HepG2 (cell line): ENCODE data around the gene IRS1. TPM values are rescaled to one million over a fixed set of nuclear protein-coding genes. Genes with fewer than 3 reads are reported as not detected.

Experiments
- ATAC-seq: fragments of 200-7000 bp; cut with Tn5 transposase; 3 replicates; pipeline ENCODE4 v1.9.1; 2020; ENCODE audit warnings: mild to moderate bottlenecking, moderate library complexity
- BruUV-seq: library from RNA; stranded (reverse); fragments of 400-500 nt; replicated peaks from 2 replicates; lab custom pipeline; 2021; lab: Mats Ljungman, UMichigan
- CTCF ChIA-PET: fragments of 300-600 bp; formaldehyde crosslinking; extraction: SDS; loops from one replicate; lab custom pipeline; 2021; ENCODE audit warnings: low total read pairs, inconsistent platforms, low intra/inter-chr PET ratio; lab: Yijun Ruan, JAX
- POLR2A ChIA-PET: fragments of 350-600 bp; sonication (Branson Sonifier 250); formaldehyde crosslinking; loops from one replicate; lab custom pipeline; 2020; ENCODE audit warnings: antibody characterized with exemption, inconsistent platforms; lab: Yijun Ruan, JAX
- DNase-seq: peaks from one replicate; pipeline ENCODE4 v3.0.0-alpha.2; 2015; ENCODE audit warnings: low spot score
- FAIRE-seq: peaks from 3 replicates; lab custom pipeline; 2011; peaks lifted over from hg19 to GRCh38; lab: Jason Lieb, UNC
- H2AFZ ChIP-seq: one replicate; pipeline ENCODE4 v1.6.1; 2011; ENCODE audit warnings: low read length, inconsistent platforms
- H3K27ac ChIP-seq: fragments of 300-600 bp; 3 replicates; pipeline ENCODE4 v1.8.0; 2011; ENCODE audit warnings: mixed run types, mild to moderate bottlenecking, mixed read lengths, low read length, inconsistent platforms; ENCODE audit not compliant: insufficient read depth; ENCODE audit errors: extremely low read length
- H3K27me3 ChIP-seq, 2 experiments: fragments of 200-600 bp in 1 of 2; 2 replicates in 1 of 2; 3 replicates in 1 of 2; pipeline versions ENCODE4 v1.6.0 to v1.8.0; 2011; ENCODE audit warnings: low read length in 2 of 2, mild to moderate bottlenecking in 2 of 2, moderate library complexity in 2 of 2, inconsistent platforms in 1 of 2; ENCODE audit not compliant: insufficient read depth in 2 of 2, control insufficient read depth in 1 of 2
- H3K36me3 ChIP-seq, 2 experiments: fragments of 200-600 bp in 1 of 2; replicated peaks in 1 of 2; 2 replicates in 1 of 2; 3 replicates in 1 of 2; pipeline versions ENCODE4 v1.5.1 to v1.8.0; 2011; ENCODE audit warnings: low read length in 2 of 2, inconsistent platforms in 1 of 2; ENCODE audit not compliant: insufficient read depth in 2 of 2, control insufficient read depth in 1 of 2
- H3K4me1 ChIP-seq: 2 replicates; pipeline ENCODE4 v1.5.1; 2012; ENCODE audit warnings: low read length, inconsistent platforms; ENCODE audit not compliant: insufficient read depth
- H3K4me2 ChIP-seq: 2 replicates; pipeline ENCODE4 v1.6.0; 2011; ENCODE audit warnings: low read depth, low read length, inconsistent platforms
- H3K4me3 ChIP-seq, 3 experiments: fragments of 200-600 bp in 1 of 3; sonication (generic), shearing (Covaris generic) in 1 of 3; replicated peaks in 1 of 3; 2 replicates each; pipeline ENCODE4 v1.5.1; 2011 to 2016; ENCODE audit warnings: low read length in 3 of 3, inconsistent platforms in 2 of 3, low read depth in 2 of 3, mild to moderate bottlenecking in 2 of 3, control low read depth in 1 of 3, mixed read lengths in 1 of 3; ENCODE audit not compliant: insufficient read depth in 1 of 3
- H3K79me2 ChIP-seq: one replicate; pipeline ENCODE4 v1.6.1; 2011; ENCODE audit warnings: low read length, inconsistent platforms; ENCODE audit not compliant: insufficient read depth
- H3K9ac ChIP-seq: 2 replicates; pipeline ENCODE4 v1.6.0; 2011; ENCODE audit warnings: mild to moderate bottlenecking, low read depth, low read length, inconsistent platforms; ENCODE audit not compliant: insufficient read depth
- H3K9me3 ChIP-seq: 2 replicates; pipeline ENCODE4 v1.5.1; 2012; ENCODE audit warnings: mild to moderate bottlenecking, low read length
- H4K20me1 ChIP-seq: 2 replicates; pipeline ENCODE4 v1.6.0; 2011; ENCODE audit warnings: inconsistent platforms, mild to moderate bottlenecking, low read length, moderate library complexity; ENCODE audit not compliant: insufficient read depth
- DBP ChIP-seq: sonication (generic); formaldehyde crosslinking; IDR thresholded peaks from 2 replicates; pipeline ENCODE4 v1.4.0; 2020; ENCODE audit warnings: missing genetic modification reagents; ENCODE audit errors: not compliant biosample characterization
- PATZ1 ChIP-seq: sonication (generic); formaldehyde crosslinking; IDR thresholded peaks from 2 replicates; pipeline ENCODE4 v1.4.0; 2020; ENCODE audit warnings: missing genetic modification reagents
- UBTF ChIP-seq: sonication (generic); formaldehyde crosslinking; IDR thresholded peaks from 2 replicates; pipeline ENCODE4 v1.4.0; 2020; ENCODE audit warnings: mild to moderate bottlenecking, missing genetic modification reagents
- ZBTB39 ChIP-seq: sonication (generic); formaldehyde crosslinking; IDR thresholded peaks from 2 replicates; pipeline ENCODE4 v1.5.0; 2020; ENCODE audit warnings: missing genetic modification reagents
- ZKSCAN5 ChIP-seq: sonication (generic); formaldehyde crosslinking; IDR thresholded peaks from 2 replicates; pipeline ENCODE4 v1.5.1; 2020; ENCODE audit warnings: mild to moderate bottlenecking, missing genetic modification reagents
- ZNF547 ChIP-seq: sonication (generic); formaldehyde crosslinking; IDR thresholded peaks from 2 replicates; pipeline ENCODE4 v1.5.1; 2020; ENCODE audit warnings: mild to moderate bottlenecking, missing genetic modification reagents
- ZNF609 ChIP-seq: sonication (generic); formaldehyde crosslinking; IDR thresholded peaks from 2 replicates; pipeline ENCODE4 v1.4.0; 2020; ENCODE audit warnings: mild to moderate bottlenecking, missing genetic modification reagents, borderline replicate concordance
- ZNF678 ChIP-seq: sonication (generic); formaldehyde crosslinking; IDR thresholded peaks from 2 replicates; pipeline ENCODE4 v1.4.0; 2020; ENCODE audit warnings: mild to moderate bottlenecking, missing genetic modification reagents
- in situ Hi-C: cut with HindIII; loops from 2 replicates; pipeline ENCODE4 v1.10.0; 2017; ENCODE audit warnings: low pct_unique_long_range_greater_than_20kb; ENCODE audit not compliant: extremely low pct_ligation_motif_present
- intact Hi-C: fragments of 100-400 bp; cut with micrococcal nuclease; formaldehyde crosslinking; loops from one replicate; pipeline ENCODE4 v1.10.0; 2022; ENCODE audit not compliant: unreplicated experiment
- polyA plus RNA-seq, 8 experiments: library from polyadenylated mRNA; depleted of rRNA in 3 of 8; stranded (reverse) in 7 of 8; unstranded in 1 of 8; fragments of >200 nt; fragmentation: Illumina TruSeq in 4 of 8; extraction: Trizol in 4 of 8; gene quantifications; 2 replicates each; pipeline versions ENCODE4 v1.2.1 to v1.2.3, GENCODE V29; 2011 to 2016; ENCODE audit warnings: low read depth in 4 of 8, missing spikeins in 1 of 8, mixed read lengths in 1 of 8; ENCODE audit not compliant: insufficient read depth in 1 of 8
- total RNA-seq, 5 experiments: library from RNA; depleted of rRNA; stranded (reverse); fragments of >200 nt; fragmentation: Illumina TruSeq; extraction: Trizol; gene quantifications; 2 replicates each; pipeline ENCODE4 v1.2.3, GENCODE V29; 2016; ENCODE audit warnings: low read depth in 1 of 5

The IRS1 gene
- total and polyA plus RNA-seq, 2 of the 13 experiments (the other 11 are each of a cell fraction or from before 2014, with no cell fraction given) = 8.7 to 9.0 TPM

- no peak for TF ChIP-seq DBP (CRISPR knock-in tag)
- TF ChIP-seq ZNF609 (CRISPR knock-in tag) = no peak
- TF ChIP-seq ZNF547 (CRISPR knock-in tag) = no peak
- no peak for TF ChIP-seq PATZ1 (CRISPR knock-in tag)
Measured at GRCh38 chr2:226699321-226699720, 100.3 kb downstream of the IRS1 start (continued).

- H3K9me3 ChIP-seq = no peaks in the 10 kb centered on the region
- no peaks in the 10 kb centered on the region for H3K79me2 ChIP-seq
- no peaks in the 10 kb centered on the region for H4K20me1 ChIP-seq
- H3K27me3 ChIP-seq = no peaks in the 10 kb centered on the region
- ATAC-seq (no peak), DNase-seq (no peak), FAIRE-seq (no peak)
- H3K36me3 ChIP-seq = no peaks in the 10 kb centered on the region
- peaks cover 27% of the 10 kb centered on the region for H3K4me1 ChIP-seq
- no peak overlapping the region for H3K9ac ChIP-seq
- no peak overlapping the region for H3K27ac ChIP-seq
- CTCF ChIA-PET = no interaction called here
- H3K4me2 ChIP-seq = no peak overlapping the region
- TF ChIP-seq ZNF678 (CRISPR knock-in tag) (no peak), UBTF (CRISPR knock-in tag) (no peak), ZBTB39 (CRISPR knock-in tag) (no peak), ZKSCAN5 (no peak)
- intact Hi-C loops (no loop called here), in situ Hi-C loops (no loop called here)
- no peak overlapping the region for H2AFZ ChIP-seq
- POLR2A ChIA-PET = interaction anchor here (1.0 kb wide), 1 partner anchor 102 kb away, joined by 3 read pairs; no protein-coding TSS in a partner anchor
- BruUV-seq = no TSS peak
- H3K4me3 ChIP-seq = no peak overlapping the region
Measured at GRCh38 chr2:226698671-226699070, 100.9 kb downstream of the IRS1 start.
